WTC11 (cell line): ENCODE measurements around the gene PRPSAP1.

Experiments used
- ESRRA ChIP-seq: sonication (generic); formaldehyde crosslinking; IDR thresholded peaks from 2 replicates; pipeline ENCODE4 v1.8.1; 2022; ENCODE audit warnings: mild to moderate bottlenecking, missing genetic modification reagents, borderline replicate concordance
- KAT7 ChIP-seq: sonication (generic); formaldehyde crosslinking; IDR thresholded peaks from 2 replicates; pipeline ENCODE4 v1.8.1; 2023; ENCODE audit warnings: missing genetic modification reagents, mild to moderate bottlenecking, borderline replicate concordance
- SOX15 ChIP-seq: fragments of 250-450 bp; sonication (Bioruptor Pico); IDR thresholded peaks from 2 replicates; pipeline ENCODE4 v1.9.0; 2021; ENCODE audit warnings: mild to moderate bottlenecking
- TF ChIP-seq, protein P1 (sequence below): fragments of 200-600 bp; IDR thresholded peaks from 2 replicates; pipeline ENCODE4 v1.8.0; 2022; ENCODE audit warnings: antibody characterized with exemption
- TF ChIP-seq, protein P2 (sequence below): sonication (generic); formaldehyde crosslinking; IDR thresholded peaks from 2 replicates; pipeline ENCODE4 v1.8.0; 2022; ENCODE audit warnings: mild to moderate bottlenecking, missing genetic modification reagents

DNA sequence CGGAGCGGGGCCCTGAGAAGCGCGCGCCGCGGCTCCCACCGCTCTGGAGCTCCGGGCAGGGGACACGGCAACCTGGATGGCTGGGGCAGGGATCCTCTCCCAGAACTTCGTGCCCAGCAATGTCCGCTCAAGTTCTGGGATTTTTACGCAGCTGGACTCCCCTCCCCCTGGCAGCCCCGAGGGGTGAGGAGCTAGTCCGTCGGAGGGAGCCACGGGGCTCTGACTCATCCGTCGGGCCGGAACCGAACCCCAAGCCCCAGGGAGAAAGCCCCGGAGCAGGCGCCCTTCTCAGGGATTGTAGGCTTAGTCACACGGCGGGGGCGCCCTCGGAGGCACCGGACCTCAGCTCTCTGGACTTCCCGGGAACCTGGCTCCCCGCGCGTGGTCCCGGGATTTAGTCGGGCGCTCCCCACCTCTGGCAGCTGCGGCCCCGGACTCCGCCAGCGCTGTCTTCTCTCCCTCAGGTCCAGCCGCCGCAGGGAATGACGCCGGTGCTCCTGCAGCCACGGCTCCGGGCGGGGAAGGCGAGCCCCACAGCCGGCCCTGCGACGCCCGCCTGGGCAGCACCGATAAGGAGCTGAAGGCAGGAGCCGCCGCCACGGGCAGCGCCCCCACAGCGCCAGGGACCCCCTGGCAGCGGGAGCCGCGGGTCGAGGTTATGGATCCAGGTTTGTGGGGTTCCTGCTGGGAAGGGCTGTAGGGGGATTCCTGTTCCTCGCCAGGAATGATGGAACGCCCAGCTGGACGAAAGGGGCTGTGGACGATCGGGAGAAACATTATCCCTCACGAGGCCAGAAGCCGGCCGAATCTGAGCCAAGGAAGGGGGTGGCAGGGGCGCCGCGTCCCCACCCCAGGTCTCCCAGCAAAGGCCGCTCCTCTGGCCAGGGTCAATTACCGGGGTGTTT lies 31.5 kb upstream of the PRPSAP1 start:
- TF ChIP-seq SOX15 (CRISPR knock-in tag) (no peak), ESRRA (no peak), KAT7 (CRISPR knock-in tag) (no peak)
- TF ChIP-seq, protein P1, sequence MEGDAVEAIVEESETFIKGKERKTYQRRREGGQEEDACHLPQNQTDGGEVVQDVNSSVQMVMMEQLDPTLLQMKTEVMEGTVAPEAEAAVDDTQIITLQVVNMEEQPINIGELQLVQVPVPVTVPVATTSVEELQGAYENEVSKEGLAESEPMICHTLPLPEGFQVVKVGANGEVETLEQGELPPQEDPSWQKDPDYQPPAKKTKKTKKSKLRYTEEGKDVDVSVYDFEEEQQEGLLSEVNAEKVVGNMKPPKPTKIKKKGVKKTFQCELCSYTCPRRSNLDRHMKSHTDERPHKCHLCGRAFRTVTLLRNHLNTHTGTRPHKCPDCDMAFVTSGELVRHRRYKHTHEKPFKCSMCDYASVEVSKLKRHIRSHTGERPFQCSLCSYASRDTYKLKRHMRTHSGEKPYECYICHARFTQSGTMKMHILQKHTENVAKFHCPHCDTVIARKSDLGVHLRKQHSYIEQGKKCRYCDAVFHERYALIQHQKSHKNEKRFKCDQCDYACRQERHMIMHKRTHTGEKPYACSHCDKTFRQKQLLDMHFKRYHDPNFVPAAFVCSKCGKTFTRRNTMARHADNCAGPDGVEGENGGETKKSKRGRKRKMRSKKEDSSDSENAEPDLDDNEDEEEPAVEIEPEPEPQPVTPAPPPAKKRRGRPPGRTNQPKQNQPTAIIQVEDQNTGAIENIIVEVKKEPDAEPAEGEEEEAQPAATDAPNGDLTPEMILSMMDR = no peak
- TF ChIP-seq, protein P2, sequence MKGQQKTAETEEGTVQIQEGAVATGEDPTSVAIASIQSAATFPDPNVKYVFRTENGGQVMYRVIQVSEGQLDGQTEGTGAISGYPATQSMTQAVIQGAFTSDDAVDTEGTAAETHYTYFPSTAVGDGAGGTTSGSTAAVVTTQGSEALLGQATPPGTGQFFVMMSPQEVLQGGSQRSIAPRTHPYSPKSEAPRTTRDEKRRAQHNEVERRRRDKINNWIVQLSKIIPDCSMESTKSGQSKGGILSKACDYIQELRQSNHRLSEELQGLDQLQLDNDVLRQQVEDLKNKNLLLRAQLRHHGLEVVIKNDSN (CRISPR knock-in tag) = no peak
